Smooth muscle cell (in vitro differentiated cells): Measurements from ENCODE around the gene SYMPK. TPM values are rescaled to one million over a fixed set of nuclear protein-coding genes. Genes with fewer than 3 reads are reported as not detected.

ENCODE experiments used
- DNase-seq: peaks from one replicate; lab custom pipeline; 2025; ENCODE audit not compliant: unreplicated experiment; lab: John Stamatoyannopoulos, UW
- H2AFZ ChIP-seq: fragments of 200-600 bp; sonication (generic); 2 replicates; pipeline ENCODE4 v1.6.0; 2016; ENCODE audit warnings: antibody characterized with exemption, low read depth, mild to moderate bottlenecking
- H3F3A ChIP-seq: fragments of 200-600 bp; sonication (generic); 2 replicates; pipeline ENCODE4 v1.6.0; 2017; ENCODE audit warnings: antibody characterized with exemption, low read depth
- H3K27ac ChIP-seq: fragments of 200-600 bp; sonication (generic); 2 replicates; pipeline ENCODE4 v1.5.1; 2016; ENCODE audit warnings: low read depth, mild to moderate bottlenecking
- H3K27me3 ChIP-seq: fragments of 200-600 bp; sonication (generic); 2 replicates; pipeline ENCODE4 v1.6.1; 2016; ENCODE audit warnings: low read depth, mild to moderate bottlenecking
- H3K36me3 ChIP-seq: fragments of 200-600 bp; sonication (generic); 2 replicates; pipeline ENCODE4 v1.5.1; 2016; ENCODE audit warnings: low read depth
- H3K4me1 ChIP-seq: fragments of 200-600 bp; sonication (generic); 2 replicates; pipeline ENCODE4 v1.5.1; 2016; ENCODE audit warnings: low read depth
- H3K4me2 ChIP-seq: fragments of 200-600 bp; sonication (generic); 2 replicates; pipeline ENCODE4 v1.6.0; 2016; ENCODE audit warnings: mild to moderate bottlenecking
- H3K4me3 ChIP-seq: fragments of 200-600 bp; sonication (generic); 2 replicates; pipeline ENCODE4 v1.5.1; 2016; ENCODE audit warnings: mild to moderate bottlenecking
- H3K79me2 ChIP-seq: fragments of 200-600 bp; sonication (generic); 2 replicates; pipeline ENCODE4 v1.6.0; 2016; ENCODE audit warnings: low read depth, mild to moderate bottlenecking
- H3K9ac ChIP-seq: fragments of 200-600 bp; sonication (generic); 2 replicates; pipeline ENCODE4 v1.6.0; 2016; ENCODE audit warnings: low read depth
- H3K9me3 ChIP-seq: fragments of 200-600 bp; sonication (generic); replicated peaks from 2 replicates; pipeline ENCODE4 v1.5.1; 2016; ENCODE audit warnings: low read depth
- H4K20me1 ChIP-seq: fragments of 200-600 bp; sonication (generic); 2 replicates; pipeline ENCODE4 v1.6.0; 2016; ENCODE audit warnings: low read depth
- WGBS: methylation state at CpG from one replicate; pipeline ENCODE4 v1.1.7; 2016; ENCODE audit warnings: low lambda C conversion rate; 5-methylcytosine and 5-hydroxymethylcytosine counted together
- polyA plus RNA-seq: library from polyadenylated mRNA; unstranded; fragments of >200 nt; fragmentation: Nextera tagmentation; extraction: Ambion mirVana; gene quantifications from 2 replicates; pipeline ENCODE4 v1.2.1, GENCODE V29; 2016
- total RNA-seq: library from RNA; depleted of rRNA; stranded (reverse); fragments of >200 nt; gene quantifications from 2 replicates; pipeline ENCODE4 v1.2.3, GENCODE V29; 2014
- TF ChIP-seq, protein P1 (sequence below): fragments of 200-600 bp; sonication (generic); IDR thresholded peaks from 2 replicates; pipeline ENCODE4 v1.5.1; 2017; ENCODE audit warnings: borderline replicate concordance, mild to moderate bottlenecking, antibody characterized with exemption; ENCODE audit not compliant: insufficient read depth, poor library complexity, severe bottlenecking

SYMPK gene
- total and polyA plus RNA-seq, 2 experiments from 2014 or later = 28.6 to 30.9 TPM

DNA sequence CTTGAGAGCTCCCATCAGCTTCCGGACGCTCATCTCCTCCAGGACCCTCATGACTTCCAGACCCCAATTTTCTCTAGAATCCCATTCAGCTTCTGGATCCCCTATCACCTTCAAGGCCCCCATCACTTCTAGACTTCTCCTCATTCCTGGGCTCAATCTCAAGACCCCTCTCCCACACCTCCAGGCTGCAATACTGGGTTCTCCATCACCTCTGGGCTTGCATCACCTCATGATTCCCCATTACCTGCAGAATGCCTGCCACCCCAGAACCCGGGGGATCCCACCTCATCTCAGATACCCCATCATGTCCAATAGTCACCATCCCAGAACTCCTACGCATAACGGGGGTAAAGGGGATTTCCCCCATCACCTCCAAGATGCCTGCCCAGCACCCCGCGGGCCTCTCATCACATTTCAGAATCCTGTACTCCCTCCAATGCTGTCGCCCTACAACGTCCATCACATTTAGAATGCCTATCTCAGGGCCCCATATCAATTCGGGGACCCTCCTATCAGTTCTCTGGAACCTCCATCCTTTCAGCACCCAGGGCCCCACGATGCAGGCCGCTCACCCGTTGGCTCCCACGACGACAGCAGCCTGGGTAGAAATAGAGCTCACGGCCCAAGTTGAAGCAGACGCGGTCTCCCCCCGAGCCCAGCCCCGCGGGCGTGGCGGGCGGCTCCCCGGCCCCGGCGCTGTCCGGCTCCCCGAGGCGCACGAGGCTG, 71.0 kb downstream of the SYMPK start:
- peaks cover 52% of the 10 kb centered on the region for H3K79me2 ChIP-seq
- H3F3A ChIP-seq = no peaks in the 10 kb centered on the region
- no peak for DNase-seq
- peaks cover 5% of the 10 kb centered on the region for H3K4me1 ChIP-seq
- H3K9ac ChIP-seq = peak overlapping the region; percentile 75
- TF ChIP-seq, protein P1, sequence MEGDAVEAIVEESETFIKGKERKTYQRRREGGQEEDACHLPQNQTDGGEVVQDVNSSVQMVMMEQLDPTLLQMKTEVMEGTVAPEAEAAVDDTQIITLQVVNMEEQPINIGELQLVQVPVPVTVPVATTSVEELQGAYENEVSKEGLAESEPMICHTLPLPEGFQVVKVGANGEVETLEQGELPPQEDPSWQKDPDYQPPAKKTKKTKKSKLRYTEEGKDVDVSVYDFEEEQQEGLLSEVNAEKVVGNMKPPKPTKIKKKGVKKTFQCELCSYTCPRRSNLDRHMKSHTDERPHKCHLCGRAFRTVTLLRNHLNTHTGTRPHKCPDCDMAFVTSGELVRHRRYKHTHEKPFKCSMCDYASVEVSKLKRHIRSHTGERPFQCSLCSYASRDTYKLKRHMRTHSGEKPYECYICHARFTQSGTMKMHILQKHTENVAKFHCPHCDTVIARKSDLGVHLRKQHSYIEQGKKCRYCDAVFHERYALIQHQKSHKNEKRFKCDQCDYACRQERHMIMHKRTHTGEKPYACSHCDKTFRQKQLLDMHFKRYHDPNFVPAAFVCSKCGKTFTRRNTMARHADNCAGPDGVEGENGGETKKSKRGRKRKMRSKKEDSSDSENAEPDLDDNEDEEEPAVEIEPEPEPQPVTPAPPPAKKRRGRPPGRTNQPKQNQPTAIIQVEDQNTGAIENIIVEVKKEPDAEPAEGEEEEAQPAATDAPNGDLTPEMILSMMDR = no peak
- peak overlapping the region; percentile 78 for H3K4me3 ChIP-seq
- H4K20me1 ChIP-seq = peaks cover 30% of the 10 kb centered on the region
- H3K9me3 ChIP-seq = no peaks in the 10 kb centered on the region
- H3K27me3 ChIP-seq = no peaks in the 10 kb centered on the region
- no peak overlapping the region for H3K27ac ChIP-seq
- WGBS = 14% methylated on average over 20 of the region's 31 CpGs
- H3K36me3 ChIP-seq = no peaks in the 10 kb centered on the region
- H2AFZ ChIP-seq = no peak overlapping the region
- peak overlapping the region; percentile 100 for H3K4me2 ChIP-seq

DNA sequence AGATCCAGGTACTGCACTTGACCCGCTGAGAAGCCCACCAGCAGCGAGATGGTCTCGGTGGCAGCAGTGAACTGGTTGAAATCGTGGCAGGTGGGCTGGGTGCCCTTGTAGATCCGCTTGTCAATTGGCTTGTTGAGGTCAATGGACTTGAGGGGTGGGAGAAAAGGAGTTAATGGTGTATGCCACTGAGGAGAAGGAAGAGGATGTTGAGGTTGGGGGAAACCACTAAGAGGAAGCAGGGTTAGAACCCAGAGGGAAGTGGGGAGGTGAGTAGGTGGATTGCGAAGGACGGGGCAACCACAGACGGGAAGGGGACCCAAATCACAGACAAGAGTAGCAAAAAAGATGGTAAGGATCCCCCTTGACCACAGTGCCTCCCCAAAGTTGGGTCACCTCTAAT, 72.0 kb downstream of the SYMPK start:
- 94% methylated on average over 8 of the region's 8 CpGs for WGBS
- Histone ChIP-seq H3K27me3 (no peaks in the 10 kb centered on the region), H3F3A (no peaks in the 10 kb centered on the region), H3K79me2 (peaks cover 54% of the 10 kb centered on the region), H3K4me1 (peaks cover 5% of the 10 kb centered on the region), H3K4me2 (peak overlapping the region; percentile 100), H3K36me3 (no peaks in the 10 kb centered on the region), H3K27ac (no peak overlapping the region), H3K9ac (no peak overlapping the region), H2AFZ (no peak overlapping the region), H4K20me1 (peaks cover 33% of the 10 kb centered on the region), H3K9me3 (no peaks in the 10 kb centered on the region), H3K4me3 (no peak overlapping the region)
- TF ChIP-seq, protein P1 = no peak
- no peak for DNase-seq

DNA sequence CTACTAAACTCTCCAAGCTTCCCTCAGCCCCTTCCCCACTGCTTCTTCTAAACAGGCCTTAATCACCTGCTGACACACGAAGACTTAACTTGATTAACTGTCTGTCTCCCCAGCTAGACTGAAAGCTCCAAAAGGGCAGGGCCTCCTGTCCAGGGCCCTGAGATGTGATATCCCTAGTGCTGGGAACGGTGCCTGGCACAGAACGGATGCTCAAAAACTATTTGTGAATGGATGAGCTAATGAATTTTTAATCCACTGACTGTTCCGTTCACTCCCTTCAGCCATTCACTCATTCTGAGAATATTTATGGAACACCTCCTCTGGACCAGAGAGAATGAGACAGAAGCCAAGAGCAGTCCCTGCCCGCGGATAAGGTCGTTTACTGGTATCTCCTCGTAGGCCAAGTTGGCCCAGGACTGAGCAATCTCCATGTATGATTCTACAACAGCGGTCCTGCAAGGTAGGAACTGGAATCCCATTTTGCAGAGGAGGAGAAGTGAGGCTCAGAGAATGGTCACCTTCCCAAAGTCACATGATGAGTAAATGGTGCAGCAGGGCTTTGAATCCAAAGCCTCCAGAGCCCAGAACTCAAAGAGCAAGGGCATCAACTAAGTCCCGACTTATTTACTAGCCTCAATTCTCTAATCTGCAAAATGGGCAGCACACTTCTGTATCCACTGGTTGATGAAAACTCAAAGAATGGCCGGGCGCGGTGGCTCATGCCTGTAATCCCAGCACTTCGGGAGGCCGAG, 73.7 kb downstream of the SYMPK start:
- Histone ChIP-seq H4K20me1 (peaks cover 39% of the 10 kb centered on the region), H3K79me2 (peaks cover 64% of the 10 kb centered on the region), H3K27ac (no peak overlapping the region), H3K4me1 (peaks cover 5% of the 10 kb centered on the region), H3K9me3 (no peaks in the 10 kb centered on the region), H3K9ac (no peak overlapping the region), H2AFZ (no peak overlapping the region), H3K36me3 (no peaks in the 10 kb centered on the region), H3K27me3 (no peaks in the 10 kb centered on the region), H3F3A (peaks cover 7% of the 10 kb centered on the region), H3K4me2 (no peak overlapping the region), H3K4me3 (no peak overlapping the region)
- TF ChIP-seq, protein P1 = no peak
- WGBS = 98% methylated on average over 15 of the region's 15 CpGs
- no peak for DNase-seq
